GM12875 (cell line): ENCODE data around the gene CHAF1A.

ENCODE experiments used
- H3K4me3 ChIP-seq: one replicate; pipeline ENCODE4 v1.5.1; 2011; ENCODE audit warnings: low read depth, low read length, control low read depth
- TF ChIP-seq, protein P1 (sequence below): IDR thresholded peaks from 2 replicates; pipeline ENCODE4 v1.5.1; 2011; ENCODE audit warnings: low read depth, mild to moderate bottlenecking, control low read depth, inconsistent platforms, low read length, moderate library complexity, borderline replicate concordance; ENCODE audit not compliant: insufficient read depth

Gene CHAF1A

DNA sequence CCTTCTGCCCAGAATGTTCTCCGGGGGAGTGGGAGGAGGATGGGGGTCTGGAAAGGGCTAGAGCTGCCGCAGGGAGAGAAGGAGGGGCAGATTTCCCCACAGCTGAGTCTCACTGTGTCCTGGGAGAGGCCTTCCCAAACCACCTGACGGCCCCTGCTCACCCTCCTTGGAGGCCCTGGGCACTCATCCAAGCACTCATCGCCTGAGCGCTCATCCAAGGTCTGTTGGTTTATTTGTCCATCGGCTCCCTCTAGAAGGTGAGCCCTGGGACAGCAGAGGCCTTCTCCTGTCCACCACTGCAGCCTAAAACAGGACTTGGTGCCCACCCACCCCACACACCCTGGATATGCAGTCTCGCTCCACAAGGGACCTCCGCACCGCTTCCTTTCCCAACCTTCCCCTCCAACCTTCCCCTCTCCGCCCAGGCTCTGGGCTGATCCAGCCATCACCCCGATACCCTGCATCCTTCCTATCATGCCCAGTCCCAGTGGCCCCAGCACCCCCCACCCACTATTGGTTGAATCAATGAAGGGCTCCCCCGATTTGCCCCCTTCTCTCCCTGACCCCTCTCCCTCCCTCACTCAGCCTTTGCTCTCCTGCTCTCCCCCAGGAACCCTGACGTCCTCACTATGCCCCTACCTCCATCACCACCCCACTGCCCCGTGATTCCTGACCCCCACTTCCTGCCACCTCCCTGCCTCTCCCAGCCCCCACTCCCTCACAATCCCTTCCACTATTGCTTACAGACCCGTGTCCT lies 53.5 kb downstream of the CHAF1A start:
- peak overlapping the region; percentile 62 for H3K4me3 ChIP-seq
- TF ChIP-seq, protein P1, sequence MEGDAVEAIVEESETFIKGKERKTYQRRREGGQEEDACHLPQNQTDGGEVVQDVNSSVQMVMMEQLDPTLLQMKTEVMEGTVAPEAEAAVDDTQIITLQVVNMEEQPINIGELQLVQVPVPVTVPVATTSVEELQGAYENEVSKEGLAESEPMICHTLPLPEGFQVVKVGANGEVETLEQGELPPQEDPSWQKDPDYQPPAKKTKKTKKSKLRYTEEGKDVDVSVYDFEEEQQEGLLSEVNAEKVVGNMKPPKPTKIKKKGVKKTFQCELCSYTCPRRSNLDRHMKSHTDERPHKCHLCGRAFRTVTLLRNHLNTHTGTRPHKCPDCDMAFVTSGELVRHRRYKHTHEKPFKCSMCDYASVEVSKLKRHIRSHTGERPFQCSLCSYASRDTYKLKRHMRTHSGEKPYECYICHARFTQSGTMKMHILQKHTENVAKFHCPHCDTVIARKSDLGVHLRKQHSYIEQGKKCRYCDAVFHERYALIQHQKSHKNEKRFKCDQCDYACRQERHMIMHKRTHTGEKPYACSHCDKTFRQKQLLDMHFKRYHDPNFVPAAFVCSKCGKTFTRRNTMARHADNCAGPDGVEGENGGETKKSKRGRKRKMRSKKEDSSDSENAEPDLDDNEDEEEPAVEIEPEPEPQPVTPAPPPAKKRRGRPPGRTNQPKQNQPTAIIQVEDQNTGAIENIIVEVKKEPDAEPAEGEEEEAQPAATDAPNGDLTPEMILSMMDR = no peak

DNA sequence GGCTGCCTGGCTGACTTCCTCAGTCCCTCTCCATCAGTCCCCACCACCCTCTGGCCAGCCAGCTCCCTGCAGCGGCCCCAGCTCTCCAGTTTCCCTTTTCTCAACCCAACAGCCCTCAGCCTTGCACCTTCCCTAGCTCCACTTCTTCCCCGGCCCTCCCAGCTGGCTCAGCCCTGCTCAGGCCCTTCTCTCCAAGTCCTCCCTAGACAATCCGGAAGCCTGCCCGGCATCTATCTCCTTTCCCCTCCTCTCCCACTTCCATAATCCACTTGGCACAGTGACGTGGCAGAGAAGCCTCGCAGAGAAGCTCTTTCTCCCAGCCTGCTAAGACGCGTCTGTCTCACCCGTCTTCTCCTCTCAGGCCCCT lies 54.0 kb downstream of the CHAF1A start:
- H3K4me3 ChIP-seq = peak overlapping the region; percentile 62
- TF ChIP-seq, protein P1 = no peak

DNA sequence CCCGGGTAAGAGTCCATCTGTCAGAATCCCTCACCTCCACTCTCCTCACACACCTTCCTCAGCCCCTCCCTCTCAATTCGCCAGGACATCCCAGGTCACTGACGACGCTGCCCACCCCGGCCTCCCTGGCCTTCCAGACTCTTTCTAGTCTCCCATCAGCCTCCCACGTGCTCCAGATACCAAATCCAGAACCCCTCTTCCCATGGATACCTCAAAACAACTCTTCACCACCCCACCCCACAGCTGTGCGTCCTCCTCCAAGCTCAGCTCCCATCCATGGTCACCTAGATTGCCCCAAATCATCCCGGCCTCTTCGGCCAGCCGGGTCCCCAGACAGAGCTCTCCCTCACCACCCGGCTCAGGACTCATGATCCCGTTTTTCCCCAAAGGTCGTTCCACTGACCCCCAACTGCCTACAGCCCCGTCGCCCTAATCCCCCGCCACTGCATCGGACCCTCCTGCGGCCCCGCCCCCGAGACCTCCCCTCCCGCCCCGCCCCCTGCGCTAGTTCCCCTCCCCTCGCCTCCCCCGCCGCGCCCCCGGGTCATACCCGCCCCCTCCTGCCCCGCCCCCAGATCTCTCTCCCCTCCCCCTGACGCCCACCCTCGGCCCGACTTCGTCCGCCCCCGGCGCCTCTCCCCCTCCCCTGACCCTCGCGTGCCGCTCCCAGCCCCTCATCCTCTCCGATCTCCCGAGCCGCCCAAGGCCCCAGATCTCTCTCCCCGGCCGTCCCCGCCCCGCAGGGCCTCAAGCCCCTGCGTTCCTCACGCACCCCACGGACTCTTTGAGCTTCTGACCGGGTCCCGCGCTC lies 54.6 kb downstream of the CHAF1A start:
- peak overlapping the region; percentile 65 for H3K4me3 ChIP-seq
- TF ChIP-seq, protein P1 = no peak

DNA sequence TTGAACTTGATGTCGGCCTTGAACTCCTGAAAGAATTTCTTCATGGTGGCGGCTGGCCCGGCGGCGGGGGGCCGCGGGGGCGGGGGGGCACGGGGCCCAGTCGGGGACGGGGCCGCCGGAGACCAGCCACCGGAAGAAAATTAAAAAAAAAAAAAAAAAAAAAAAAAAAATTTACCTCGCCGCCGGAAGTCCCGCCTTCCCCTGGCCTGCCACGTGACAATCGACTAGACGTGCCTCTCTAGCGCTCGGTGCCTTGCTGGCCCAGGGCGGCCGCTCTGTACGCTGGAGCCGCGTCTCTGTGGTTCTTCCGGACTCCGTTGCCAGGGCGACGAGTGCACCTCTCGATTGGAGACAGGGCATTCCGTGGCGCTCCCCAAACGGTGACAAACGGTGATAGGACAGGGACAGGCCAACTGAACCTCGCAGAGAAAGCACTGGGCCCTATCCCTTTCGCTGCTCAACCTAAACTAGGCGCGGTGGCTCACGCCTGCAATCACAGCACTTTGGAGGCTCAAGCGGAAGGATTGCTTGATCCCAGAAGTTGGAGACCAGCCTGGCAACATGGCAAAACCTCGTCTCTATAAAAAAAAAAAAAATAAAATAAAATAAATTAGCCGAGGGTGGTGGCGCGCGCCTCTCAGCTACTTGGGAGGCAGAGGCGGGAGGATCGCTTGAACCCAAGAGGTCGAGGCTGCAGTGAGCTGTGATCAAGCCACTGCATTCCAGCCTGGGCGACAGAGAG lies 55.4 kb downstream of the CHAF1A start, which contains the start of gene UBXN6:
TSS of gene UBXN6 (minus strand) at position 141 of the 742 bp plus-strand sequence. CDS start at position 44, 97 bp downstream.
- H3K4me3 ChIP-seq = peak within 1 kb of the TSS; percentile 65
- TF ChIP-seq, protein P1 = no peak

DNA sequence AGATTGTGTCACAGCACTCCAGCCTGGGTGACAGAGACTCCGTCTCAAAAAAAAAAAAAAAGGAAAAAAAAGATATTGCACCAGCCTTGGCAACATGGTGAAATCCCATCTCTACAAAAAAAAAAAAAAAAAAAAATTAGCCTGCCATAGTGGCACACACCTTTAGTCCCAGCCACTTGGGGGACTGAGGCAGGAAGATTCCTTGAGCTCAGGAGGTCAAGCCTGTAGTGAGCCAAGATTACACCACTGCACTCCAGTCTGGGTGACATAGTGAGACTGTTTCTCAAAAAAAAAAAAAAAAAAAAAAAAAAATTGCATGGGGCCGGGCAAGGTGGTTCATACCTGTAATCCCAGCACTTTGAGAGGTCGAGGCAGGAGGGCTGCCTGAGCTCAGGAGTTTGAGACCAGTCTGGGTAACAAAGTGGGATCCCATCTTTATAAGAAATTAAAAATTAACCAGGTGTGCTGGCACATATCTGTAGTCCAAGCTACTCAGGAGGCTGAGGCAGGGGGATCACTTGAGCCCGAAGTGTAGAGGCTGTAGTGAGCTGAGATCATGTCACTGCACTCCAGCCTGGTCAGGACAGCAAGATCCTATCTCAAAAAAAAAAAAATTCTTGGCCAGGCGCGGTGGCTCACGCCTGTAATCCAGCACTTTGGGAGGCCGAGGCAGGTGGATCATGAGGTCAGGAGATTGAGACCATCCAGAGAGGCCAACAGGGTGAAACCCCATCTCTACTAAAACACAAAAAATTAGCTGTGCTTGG lies 62.6 kb downstream of the CHAF1A start:
- H3K4me3 ChIP-seq = no peak overlapping the region
- TF ChIP-seq, protein P1 = no peak

DNA sequence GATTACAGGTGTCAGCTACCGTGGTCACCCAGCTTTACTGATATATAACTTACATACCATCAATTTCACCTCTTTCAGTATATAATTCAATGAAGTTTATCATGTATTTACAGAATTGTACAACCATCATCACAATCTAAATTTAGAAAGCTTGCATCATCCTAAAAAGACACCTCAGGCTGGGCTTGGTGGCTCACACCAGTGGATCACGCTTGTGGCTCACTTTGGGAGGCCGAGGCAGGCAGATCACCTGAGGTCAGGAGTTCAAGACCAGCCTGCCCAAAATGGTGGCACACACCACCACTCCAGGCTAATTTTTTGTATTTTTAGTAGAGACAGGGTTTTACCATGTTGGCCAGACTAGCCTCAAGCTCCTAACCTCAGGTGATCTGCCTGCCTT lies 65.4 kb downstream of the CHAF1A start:
- TF ChIP-seq, protein P1 = no peak
- H3K4me3 ChIP-seq = no peak overlapping the region
